Smooth muscle cell (in vitro differentiated cells): ENCODE measurements around the gene DBNDD2. TPM values are rescaled to one million over a fixed set of nuclear protein-coding genes. Genes with fewer than 3 reads are reported as not detected.

ENCODE experiments used
- DNase-seq: peaks from one replicate; lab custom pipeline; 2025; ENCODE audit not compliant: unreplicated experiment; lab: John Stamatoyannopoulos, UW
- H2AFZ ChIP-seq: fragments of 200-600 bp; sonication (generic); 2 replicates; pipeline ENCODE4 v1.6.0; 2016; ENCODE audit warnings: antibody characterized with exemption, low read depth, mild to moderate bottlenecking
- H3F3A ChIP-seq: fragments of 200-600 bp; sonication (generic); 2 replicates; pipeline ENCODE4 v1.6.0; 2017; ENCODE audit warnings: antibody characterized with exemption, low read depth
- H3K27ac ChIP-seq: fragments of 200-600 bp; sonication (generic); 2 replicates; pipeline ENCODE4 v1.5.1; 2016; ENCODE audit warnings: low read depth, mild to moderate bottlenecking
- H3K27me3 ChIP-seq: fragments of 200-600 bp; sonication (generic); 2 replicates; pipeline ENCODE4 v1.6.1; 2016; ENCODE audit warnings: low read depth, mild to moderate bottlenecking
- H3K36me3 ChIP-seq: fragments of 200-600 bp; sonication (generic); 2 replicates; pipeline ENCODE4 v1.5.1; 2016; ENCODE audit warnings: low read depth
- H3K4me1 ChIP-seq: fragments of 200-600 bp; sonication (generic); 2 replicates; pipeline ENCODE4 v1.5.1; 2016; ENCODE audit warnings: low read depth
- H3K4me2 ChIP-seq: fragments of 200-600 bp; sonication (generic); 2 replicates; pipeline ENCODE4 v1.6.0; 2016; ENCODE audit warnings: mild to moderate bottlenecking
- H3K4me3 ChIP-seq: fragments of 200-600 bp; sonication (generic); 2 replicates; pipeline ENCODE4 v1.5.1; 2016; ENCODE audit warnings: mild to moderate bottlenecking
- H3K79me2 ChIP-seq: fragments of 200-600 bp; sonication (generic); 2 replicates; pipeline ENCODE4 v1.6.0; 2016; ENCODE audit warnings: low read depth, mild to moderate bottlenecking
- H3K9ac ChIP-seq: fragments of 200-600 bp; sonication (generic); 2 replicates; pipeline ENCODE4 v1.6.0; 2016; ENCODE audit warnings: low read depth
- H3K9me3 ChIP-seq: fragments of 200-600 bp; sonication (generic); replicated peaks from 2 replicates; pipeline ENCODE4 v1.5.1; 2016; ENCODE audit warnings: low read depth
- H4K20me1 ChIP-seq: fragments of 200-600 bp; sonication (generic); 2 replicates; pipeline ENCODE4 v1.6.0; 2016; ENCODE audit warnings: low read depth
- CTCF ChIP-seq: fragments of 200-600 bp; sonication (generic); IDR thresholded peaks from 2 replicates; pipeline ENCODE4 v1.5.1; 2017; ENCODE audit warnings: borderline replicate concordance, mild to moderate bottlenecking, antibody characterized with exemption; ENCODE audit not compliant: insufficient read depth, poor library complexity, severe bottlenecking
- WGBS: methylation state at CpG from one replicate; pipeline ENCODE4 v1.1.7; 2016; ENCODE audit warnings: low lambda C conversion rate; 5-methylcytosine and 5-hydroxymethylcytosine counted together
- polyA plus RNA-seq: library from polyadenylated mRNA; unstranded; fragments of >200 nt; fragmentation: Nextera tagmentation; extraction: Ambion mirVana; gene quantifications from 2 replicates; pipeline ENCODE4 v1.2.1, GENCODE V29; 2016
- total RNA-seq: library from RNA; depleted of rRNA; stranded (reverse); fragments of >200 nt; gene quantifications from 2 replicates; pipeline ENCODE4 v1.2.3, GENCODE V29; 2014

Gene DBNDD2
- total and polyA plus RNA-seq, 2 experiments from 2014 or later, result 2.9 to 6.4 TPM

GRCh38 chr20:45433316-45433715, 25.2 kb downstream of the DBNDD2 start:
- H3K4me2 ChIP-seq, result no peak overlapping the region
- H3K27me3 ChIP-seq, result no peaks in the 10 kb centered on the region
- H3F3A ChIP-seq, result no peaks in the 10 kb centered on the region
- 61% methylated on average over 3 of the region's 3 CpGs for WGBS
- H3K4me1 ChIP-seq, result peaks cover 2% of the 10 kb centered on the region
- no peaks in the 10 kb centered on the region for H4K20me1 ChIP-seq
- no peaks in the 10 kb centered on the region for H3K9me3 ChIP-seq
- H3K27ac ChIP-seq, result no peak overlapping the region
- no peaks in the 10 kb centered on the region for H3K79me2 ChIP-seq
- no peak overlapping the region for H2AFZ ChIP-seq
- no peak for TF ChIP-seq CTCF
- no peaks in the 10 kb centered on the region for H3K36me3 ChIP-seq
- H3K4me3 ChIP-seq, result no peak overlapping the region
- DNase-seq, result no peak
- no peak overlapping the region for H3K9ac ChIP-seq

GRCh38 chr20:45433976-45434375, 25.9 kb downstream of the DBNDD2 start:
- Histone ChIP-seq H3K79me2 (no peaks in the 10 kb centered on the region), H2AFZ (no peak overlapping the region), H3K4me1 (peaks cover 2% of the 10 kb centered on the region), H3K27ac (no peak overlapping the region), H3K4me2 (no peak overlapping the region), H3F3A (no peaks in the 10 kb centered on the region), H3K4me3 (no peak overlapping the region), H3K36me3 (no peaks in the 10 kb centered on the region), H3K9ac (no peak overlapping the region), H4K20me1 (no peaks in the 10 kb centered on the region), H3K9me3 (no peaks in the 10 kb centered on the region), H3K27me3 (no peaks in the 10 kb centered on the region)
- WGBS, result 89% methylated on average over 4 of the region's 4 CpGs
- no peak for DNase-seq
- TF ChIP-seq CTCF, result no peak

GRCh38 chr20:45436732-45437485, 28.8 kb downstream of the DBNDD2 start:
- WGBS, result 13% methylated on average over 33 of the region's 33 CpGs
- H3K4me2 ChIP-seq, result peak overlapping the region; percentile 88
- H3K9ac ChIP-seq, result peak overlapping the region; percentile 58
- no peaks in the 10 kb centered on the region for H3F3A ChIP-seq
- no peaks in the 10 kb centered on the region for H3K9me3 ChIP-seq
- H3K27ac ChIP-seq, result no peak overlapping the region
- H3K79me2 ChIP-seq, result no peaks in the 10 kb centered on the region
- H3K27me3 ChIP-seq, result no peaks in the 10 kb centered on the region
- H2AFZ ChIP-seq, result peak overlapping the region; percentile 67
- H4K20me1 ChIP-seq, result no peaks in the 10 kb centered on the region
- peaks cover 2% of the 10 kb centered on the region for H3K4me1 ChIP-seq
- peak; percentile 92 for TF ChIP-seq CTCF
- no peaks in the 10 kb centered on the region for H3K36me3 ChIP-seq
- peak; percentile 71 for DNase-seq
- peak overlapping the region; percentile 76 for H3K4me3 ChIP-seq

GRCh38 chr20:45440424-45440823, 32.3 kb downstream of the DBNDD2 start:
- DNase-seq, result no peak
- WGBS, result 96% methylated on average over 3 of the region's 3 CpGs
- Histone ChIP-seq H3K27ac (no peak overlapping the region), H3K79me2 (no peaks in the 10 kb centered on the region), H4K20me1 (no peaks in the 10 kb centered on the region), H3K4me2 (no peak overlapping the region), H3F3A (no peaks in the 10 kb centered on the region), H3K9me3 (no peaks in the 10 kb centered on the region), H3K4me1 (peaks cover 2% of the 10 kb centered on the region), H3K4me3 (no peak overlapping the region), H3K36me3 (no peaks in the 10 kb centered on the region), H3K9ac (no peak overlapping the region), H3K27me3 (no peaks in the 10 kb centered on the region), H2AFZ (no peak overlapping the region)
- TF ChIP-seq CTCF, result no peak
